GM12878 (cell line): ENCODE results near the gene HYPK. TPM values are rescaled to one million over a fixed set of nuclear protein-coding genes. Genes with fewer than 3 reads are reported as not detected.

Source experiments
- BCL11A ChIP-seq: IDR thresholded peaks from 2 replicates; pipeline ENCODE4 v1.6.1; 2011; ENCODE audit warnings: low read depth, low read length
- DPF2 ChIP-seq: fragments of 450-650 bp; IDR thresholded peaks from 2 replicates; pipeline ENCODE4 v1.6.1; 2017; ENCODE audit warnings: mild to moderate bottlenecking
- EGR1 ChIP-seq, 2 experiments: IDR thresholded peaks; 1 replicate in 1 of 2; 2 replicates in 1 of 2; pipeline ENCODE4 v1.6.1; 2011 to 2012; ENCODE audit warnings: low read depth in 2 of 2, low read length in 2 of 2, borderline replicate concordance in 1 of 2, mild to moderate bottlenecking in 1 of 2, moderate library complexity in 1 of 2
- FOXK2 ChIP-seq: fragments of 450-650 bp; IDR thresholded peaks from 2 replicates; pipeline ENCODE4 v1.6.1; 2017; ENCODE audit warnings: mild to moderate bottlenecking, moderate library complexity
- HDGF ChIP-seq: fragments of 450-650 bp; IDR thresholded peaks from 2 replicates; pipeline ENCODE4 v1.6.1; 2016; ENCODE audit warnings: antibody characterized with exemption
- IKZF1 ChIP-seq: fragments of 450-650 bp; conservative IDR thresholded peaks from 2 replicates; pipeline ENCODE4 v1.6.1; 2017; ENCODE audit warnings: antibody characterized with exemption, mild to moderate bottlenecking
- IRF3 ChIP-seq: fragments of 450-650 bp; IDR thresholded peaks from 2 replicates; pipeline ENCODE4 v1.6.1; 2014; ENCODE audit warnings: mild to moderate bottlenecking
- IRF5 ChIP-seq: fragments of 450-650 bp; IDR thresholded peaks from 2 replicates; pipeline ENCODE4 v1.6.1; 2017; ENCODE audit warnings: borderline replicate concordance
- MEF2B ChIP-seq: fragments of 450-650 bp; IDR thresholded peaks from 2 replicates; pipeline ENCODE4 v1.6.1; 2018; ENCODE audit warnings: mild to moderate bottlenecking, moderate library complexity; ENCODE audit not compliant: partially characterized antibody, poor library complexity, severe bottlenecking
- NFXL1 ChIP-seq: fragments of 450-650 bp; IDR thresholded peaks from 2 replicates; pipeline ENCODE4 v1.6.1; 2017; ENCODE audit warnings: antibody characterized with exemption, mild to moderate bottlenecking, borderline replicate concordance
- RAD21 ChIP-seq: IDR thresholded peaks from 2 replicates; pipeline ENCODE4 v1.6.1; 2011; ENCODE audit warnings: mild to moderate bottlenecking, low read depth, low read length, moderate library complexity; ENCODE audit not compliant: insufficient read depth
- REST ChIP-seq: IDR thresholded peaks from 2 replicates; pipeline ENCODE4 v1.6.1; 2012; ENCODE audit warnings: mild to moderate bottlenecking, low read depth, low read length
- SUPT20H ChIP-seq: IDR thresholded peaks from 2 replicates; pipeline ENCODE4 v1.6.1; 2011; ENCODE audit warnings: low read depth, mild to moderate bottlenecking, low read length, moderate library complexity, borderline replicate concordance; ENCODE audit not compliant: control insufficient read depth
- TBL1XR1 ChIP-seq: IDR thresholded peaks from 2 replicates; pipeline ENCODE4 v1.6.1; 2012; ENCODE audit warnings: low read depth, low read length, improper control_type of control experiment
- USF2 ChIP-seq: IDR thresholded peaks from 2 replicates; pipeline ENCODE4 v1.6.1; 2011; ENCODE audit warnings: low read depth, low read length, improper control_type of control experiment, borderline replicate concordance
- YY1 ChIP-seq: IDR thresholded peaks from 2 replicates; pipeline ENCODE4 v1.6.1; 2011; ENCODE audit warnings: low read depth, mild to moderate bottlenecking, low read length
- ZNF24 ChIP-seq: fragments of 450-650 bp; IDR thresholded peaks from 2 replicates; pipeline ENCODE4 v1.6.1; 2017; ENCODE audit warnings: antibody characterized with exemption, mild to moderate bottlenecking
- polyA plus RNA-seq, 11 experiments: library from polyadenylated mRNA; depleted of rRNA in 4 of 11; unstranded in 6 of 11; stranded (reverse) in 5 of 11; fragments of >200 nt; fragmentation: Nextera tagmentation in 4 of 11; fragmentation: Illumina TruSeq in 1 of 11; extraction: Ambion mirVana in 4 of 11; extraction: Trizol in 1 of 11; gene quantifications; 1 replicate in 1 of 11; 2 replicates in 10 of 11; pipeline versions ENCODE4 v1.2.1 to v1.2.3, GENCODE V29; 2011 to 2016; ENCODE audit warnings: inconsistent platforms in 2 of 11, missing spikeins in 2 of 11, low read depth in 1 of 11
- total RNA-seq, 4 experiments: library from RNA; depleted of rRNA in 3 of 4; stranded (reverse); fragments of >200 nt in 3 of 4; fragmentation: Illumina TruSeq in 1 of 4; extraction: Trizol in 1 of 4; gene quantifications; 2 replicates each; pipeline versions ENCODE4 v1.2.1 to v1.2.3, GENCODE V29; 2013 to 2021
- TF ChIP-seq, protein P1 (sequence below): IDR thresholded peaks from 2 replicates; pipeline ENCODE4 v1.6.1; 2012; ENCODE audit warnings: low read depth, low read length, improper control_type of control experiment
- TF ChIP-seq, protein P2 (sequence below): fragments of 450-650 bp; IDR thresholded peaks from 2 replicates; pipeline ENCODE4 v1.6.1; 2017; ENCODE audit warnings: mild to moderate bottlenecking

The HYPK gene
- total and polyA plus RNA-seq, 10 of the 15 experiments (the other 5 are each of a cell fraction or from before 2014, with no cell fraction given): 8.0 to 38.4 (median 17.5) TPM

- TF ChIP-seq REST: no peak
- TF ChIP-seq, protein P1, sequence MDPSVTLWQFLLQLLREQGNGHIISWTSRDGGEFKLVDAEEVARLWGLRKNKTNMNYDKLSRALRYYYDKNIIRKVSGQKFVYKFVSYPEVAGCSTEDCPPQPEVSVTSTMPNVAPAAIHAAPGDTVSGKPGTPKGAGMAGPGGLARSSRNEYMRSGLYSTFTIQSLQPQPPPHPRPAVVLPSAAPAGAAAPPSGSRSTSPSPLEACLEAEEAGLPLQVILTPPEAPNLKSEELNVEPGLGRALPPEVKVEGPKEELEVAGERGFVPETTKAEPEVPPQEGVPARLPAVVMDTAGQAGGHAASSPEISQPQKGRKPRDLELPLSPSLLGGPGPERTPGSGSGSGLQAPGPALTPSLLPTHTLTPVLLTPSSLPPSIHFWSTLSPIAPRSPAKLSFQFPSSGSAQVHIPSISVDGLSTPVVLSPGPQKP: no peak
- no peak for TF ChIP-seq NFXL1
- no peak for TF ChIP-seq MEF2B
- 0 out of 2 replicates have a peak, but pooled peaks have one; percentile 7 for TF ChIP-seq ZNF24
- peak; percentile 62 for TF ChIP-seq IKZF1
- TF ChIP-seq DPF2: 0 out of 2 replicates have a peak, but pooled peaks have one; percentile 34
- peak; percentile 62; the same call in 1 of the 2 replicates for TF ChIP-seq YY1
- TF ChIP-seq BCL11A: no peak
- no peak for TF ChIP-seq FOXK2
- TF ChIP-seq, protein P2, sequence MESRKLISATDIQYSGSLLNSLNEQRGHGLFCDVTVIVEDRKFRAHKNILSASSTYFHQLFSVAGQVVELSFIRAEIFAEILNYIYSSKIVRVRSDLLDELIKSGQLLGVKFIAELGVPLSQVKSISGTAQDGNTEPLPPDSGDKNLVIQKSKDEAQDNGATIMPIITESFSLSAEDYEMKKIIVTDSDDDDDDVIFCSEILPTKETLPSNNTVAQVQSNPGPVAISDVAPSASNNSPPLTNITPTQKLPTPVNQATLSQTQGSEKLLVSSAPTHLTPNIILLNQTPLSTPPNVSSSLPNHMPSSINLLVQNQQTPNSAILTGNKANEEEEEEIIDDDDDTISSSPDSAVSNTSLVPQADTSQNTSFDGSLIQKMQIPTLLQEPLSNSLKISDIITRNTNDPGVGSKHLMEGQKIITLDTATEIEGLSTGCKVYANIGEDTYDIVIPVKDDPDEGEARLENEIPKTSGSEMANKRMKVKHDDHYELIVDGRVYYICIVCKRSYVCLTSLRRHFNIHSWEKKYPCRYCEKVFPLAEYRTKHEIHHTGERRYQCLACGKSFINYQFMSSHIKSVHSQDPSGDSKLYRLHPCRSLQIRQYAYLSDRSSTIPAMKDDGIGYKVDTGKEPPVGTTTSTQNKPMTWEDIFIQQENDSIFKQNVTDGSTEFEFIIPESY: no peak
- TF ChIP-seq SUPT20H: no peak
- 0 out of 3 replicates have a peak, but pooled peaks of 1 of the 2 experiments have one; percentile 16 for TF ChIP-seq EGR1 (IDR thresholded peaks at IDR 0.05; ENCODE audit: borderline replicate concordance in 1 of 2, low read depth in 2 of 2, low read length in 2 of 2)
- no peak for TF ChIP-seq HDGF
- TF ChIP-seq IRF3: no peak
- TF ChIP-seq RAD21: no peak
- no peak for TF ChIP-seq USF2
- TF ChIP-seq TBL1XR1: no peak
- TF ChIP-seq IRF5: no peak
Observed at GRCh38 chr15:43826508-43827341, 26.3 kb downstream of the HYPK start, which contains the start of gene WDR76 (continued).
